Stimulated activated CD8-positive, alpha-beta memory T cell treated with anti-CD3 and anti-CD28 coated beads, Interleukin-12 subunit alpha, Interleukin-12 subunit beta, amount 100 ng/mL, for 1 hour (primary cell): ENCODE data around the gene VGLL4.
"Not testable (repeated sequence)": the region's sequence is repeated elsewhere in the genome, so short reads cannot be mapped to it uniquely, and the experiment has no call there.

ENCODE experiments used
- DNase-seq: peaks from one replicate; pipeline ENCODE4 v3.0.0-alpha.2; 2020; ENCODE audit warnings: low read depth

VGLL4 gene

DNA sequence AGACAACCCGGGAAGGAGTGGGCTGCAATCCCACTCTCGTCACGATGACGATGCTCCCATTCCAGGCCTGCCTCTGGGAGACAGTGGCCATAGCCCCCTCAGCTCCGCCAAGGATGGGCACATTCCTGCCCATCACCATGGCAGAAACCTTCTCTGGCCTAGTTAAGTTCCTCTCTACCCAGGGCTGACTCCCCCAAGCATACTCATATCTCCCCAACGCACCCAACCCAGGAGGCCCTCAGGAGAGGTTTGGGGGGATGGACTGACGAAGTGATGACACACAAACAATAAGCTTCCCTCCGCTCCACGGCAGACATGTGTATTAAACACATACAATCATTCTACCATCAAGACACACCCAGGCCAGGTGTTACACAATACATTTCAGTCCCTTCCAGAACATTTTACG, 60.1 kb downstream of the VGLL4 start:
- no peak for DNase-seq

DNA sequence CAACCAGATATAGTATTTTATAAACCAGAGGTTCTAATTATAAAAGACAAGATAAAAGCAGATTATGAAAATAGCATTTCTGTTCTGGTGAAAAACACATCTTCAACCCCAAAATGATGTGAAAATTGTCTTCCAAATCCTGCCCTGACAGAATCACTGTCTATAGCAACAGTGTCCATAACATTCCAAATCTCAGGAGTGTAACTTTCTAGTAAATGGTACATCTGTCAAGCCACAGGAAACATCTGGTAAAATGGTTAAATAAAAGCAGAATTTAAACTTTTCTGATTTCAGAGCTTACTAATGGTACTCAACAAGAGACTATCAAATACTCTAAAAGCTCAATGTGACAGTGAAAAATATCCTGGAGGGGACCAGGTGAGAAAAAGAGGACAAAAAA, 60.5 kb downstream of the VGLL4 start:
- no peak for DNase-seq

DNA sequence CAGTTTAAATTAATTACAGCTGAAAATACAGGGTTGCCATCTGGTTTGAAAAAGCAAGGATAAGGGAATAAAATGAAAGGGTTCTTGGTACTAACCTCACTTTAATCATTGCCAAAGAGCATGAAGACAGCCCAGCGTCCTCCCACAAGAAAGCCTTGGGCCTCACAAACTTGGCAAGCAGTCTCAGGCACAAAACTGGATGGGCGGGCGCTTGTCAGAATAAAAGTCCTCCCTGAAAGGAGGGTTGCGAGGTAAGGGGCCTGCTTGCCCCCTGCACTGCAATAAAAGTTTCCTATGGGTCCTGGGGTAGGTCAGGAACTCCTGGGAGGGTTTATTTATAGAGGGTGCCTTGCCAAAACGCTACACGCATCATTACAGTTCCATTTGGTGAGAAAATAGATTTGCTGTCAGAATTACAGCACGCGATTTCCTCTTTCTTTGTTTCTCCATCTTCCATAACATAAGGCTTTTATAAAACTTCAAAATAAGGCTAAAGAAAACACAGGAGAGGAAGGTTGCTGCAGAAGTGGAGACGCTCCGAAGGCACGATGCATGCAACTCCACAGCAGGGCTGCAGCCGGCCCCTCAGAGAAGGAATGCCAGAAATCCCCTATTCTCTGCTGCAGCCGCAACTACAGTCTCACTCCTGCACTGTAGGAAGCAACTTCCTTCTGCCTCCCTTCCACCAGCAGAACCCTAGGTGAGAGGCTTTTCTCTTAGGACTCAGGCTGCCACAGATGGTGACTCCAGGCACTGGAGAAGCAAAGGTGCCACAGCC, 61.3 kb downstream of the VGLL4 start:
- DNase-seq = no peak

DNA sequence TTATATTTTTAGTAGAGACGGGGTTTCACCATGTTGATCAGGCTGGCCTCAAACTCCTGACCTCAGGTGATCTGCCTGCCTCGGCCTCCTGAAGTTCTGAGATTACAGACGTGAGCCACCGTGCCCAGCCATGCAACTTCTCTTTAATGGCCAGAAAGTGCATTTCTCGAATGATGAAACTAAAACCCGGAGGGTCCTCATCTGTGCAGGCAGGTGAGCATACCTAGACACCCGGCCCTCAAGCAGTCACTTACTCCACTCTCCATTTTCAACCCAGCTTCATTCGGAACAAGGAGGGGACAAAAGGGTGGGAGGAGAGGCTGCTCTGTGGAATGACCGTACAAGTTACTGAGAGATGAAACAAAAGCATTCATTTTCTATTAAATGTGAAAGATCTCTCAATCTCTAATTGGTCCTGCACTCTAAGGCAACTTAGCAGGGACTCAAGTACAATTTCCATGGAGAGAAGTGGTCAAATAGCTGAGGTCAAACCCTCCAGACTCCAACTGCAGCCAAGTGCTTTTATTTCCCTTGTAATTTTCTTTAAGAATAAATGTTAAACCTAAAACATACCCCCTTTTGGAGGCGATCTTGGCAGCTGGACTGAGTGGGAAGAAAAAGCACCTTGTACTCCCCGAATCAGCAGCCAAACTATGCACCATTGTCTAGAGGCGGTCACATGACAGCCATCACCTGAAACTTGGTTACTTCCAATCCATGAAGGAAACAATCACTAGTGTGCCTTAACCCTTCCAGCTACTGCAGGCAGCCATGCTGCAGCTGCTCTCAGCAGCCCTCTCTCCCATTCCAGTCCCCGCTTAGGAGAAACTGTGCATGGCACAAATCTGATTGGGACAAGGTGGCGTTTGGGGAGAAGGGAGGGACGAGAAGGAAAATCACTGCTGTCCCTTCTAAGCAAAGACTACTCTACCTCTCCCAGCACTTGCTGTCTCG, 62.2 kb downstream of the VGLL4 start:
- no peak for DNase-seq

DNA sequence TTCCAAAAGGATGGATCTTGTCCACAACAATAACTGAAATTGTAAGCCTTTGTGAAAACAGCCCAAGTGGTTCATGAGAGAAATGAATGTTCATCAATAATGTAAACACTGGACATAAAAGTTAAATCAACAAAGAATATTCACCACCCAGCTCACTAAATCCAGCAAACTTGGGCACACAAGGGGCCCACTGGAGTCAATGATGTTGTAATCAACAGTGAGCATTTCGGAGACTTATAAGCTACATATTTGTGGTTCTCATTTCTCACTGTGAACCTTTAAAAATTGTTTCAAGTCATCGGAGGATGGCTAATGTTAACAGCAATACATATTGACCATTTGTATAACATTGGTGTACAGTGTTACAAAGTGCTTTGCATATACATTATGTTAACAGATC, 63.1 kb downstream of the VGLL4 start:
- no peak for DNase-seq

DNA sequence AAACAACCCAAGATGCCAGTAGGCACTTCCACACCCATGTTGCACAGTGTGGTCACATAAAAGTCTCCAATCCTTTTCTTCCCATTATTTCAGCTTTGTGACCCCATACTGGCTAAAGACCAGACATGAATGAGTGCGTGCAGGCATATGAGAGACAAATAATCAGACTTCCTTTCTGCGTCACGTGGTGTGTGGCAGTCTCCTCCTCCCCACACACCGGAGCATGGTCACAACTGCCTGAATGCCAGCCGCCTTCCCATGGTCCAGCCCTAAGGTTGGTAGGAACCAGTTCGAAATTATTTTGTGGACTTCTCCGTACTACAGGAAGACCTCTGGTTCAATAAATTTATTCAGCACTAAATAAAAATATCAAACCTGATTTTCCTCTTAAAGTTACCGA, 65.5 kb downstream of the VGLL4 start:
- no peak for DNase-seq

DNA sequence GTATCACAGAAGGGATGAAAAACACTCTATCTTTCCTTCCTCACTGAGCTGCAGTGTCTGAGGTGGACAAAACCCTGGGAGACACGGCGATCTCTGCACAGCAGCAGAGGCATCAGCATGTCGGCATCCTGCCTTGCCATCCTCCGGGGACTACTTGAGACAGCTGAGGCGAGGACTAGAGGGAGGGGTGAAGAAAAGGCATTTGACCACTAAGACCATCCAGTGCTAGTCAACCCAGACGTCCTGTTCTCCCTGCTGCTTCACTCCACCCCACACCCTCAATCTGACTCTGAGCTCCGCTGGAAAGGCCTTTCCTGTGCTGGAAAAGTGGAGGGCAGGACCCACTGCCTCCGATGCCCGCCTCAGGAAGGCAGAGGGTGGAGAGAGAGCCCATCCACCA, 67.3 kb downstream of the VGLL4 start:
- DNase-seq = no peak

DNA sequence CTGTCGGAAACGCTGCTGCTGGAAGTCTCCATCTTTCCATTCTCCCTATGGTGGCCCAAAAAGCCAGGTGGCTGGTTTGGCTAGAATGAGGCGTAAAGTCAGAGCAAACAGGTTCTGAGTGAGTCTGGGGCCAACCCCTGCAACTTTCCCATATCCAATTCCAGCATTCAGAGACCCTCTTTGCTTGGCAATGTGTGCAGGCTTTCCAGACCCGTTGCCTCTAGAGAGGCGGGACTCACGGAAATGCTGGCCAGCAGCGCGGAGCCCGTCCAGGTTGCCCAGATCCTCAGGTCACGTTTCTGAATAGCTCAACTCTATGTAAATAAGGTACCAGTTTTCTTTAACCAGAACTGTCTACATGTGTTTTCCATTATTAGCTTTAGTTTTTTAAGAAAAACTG, 68.0 kb downstream of the VGLL4 start:
- no peak for DNase-seq

DNA sequence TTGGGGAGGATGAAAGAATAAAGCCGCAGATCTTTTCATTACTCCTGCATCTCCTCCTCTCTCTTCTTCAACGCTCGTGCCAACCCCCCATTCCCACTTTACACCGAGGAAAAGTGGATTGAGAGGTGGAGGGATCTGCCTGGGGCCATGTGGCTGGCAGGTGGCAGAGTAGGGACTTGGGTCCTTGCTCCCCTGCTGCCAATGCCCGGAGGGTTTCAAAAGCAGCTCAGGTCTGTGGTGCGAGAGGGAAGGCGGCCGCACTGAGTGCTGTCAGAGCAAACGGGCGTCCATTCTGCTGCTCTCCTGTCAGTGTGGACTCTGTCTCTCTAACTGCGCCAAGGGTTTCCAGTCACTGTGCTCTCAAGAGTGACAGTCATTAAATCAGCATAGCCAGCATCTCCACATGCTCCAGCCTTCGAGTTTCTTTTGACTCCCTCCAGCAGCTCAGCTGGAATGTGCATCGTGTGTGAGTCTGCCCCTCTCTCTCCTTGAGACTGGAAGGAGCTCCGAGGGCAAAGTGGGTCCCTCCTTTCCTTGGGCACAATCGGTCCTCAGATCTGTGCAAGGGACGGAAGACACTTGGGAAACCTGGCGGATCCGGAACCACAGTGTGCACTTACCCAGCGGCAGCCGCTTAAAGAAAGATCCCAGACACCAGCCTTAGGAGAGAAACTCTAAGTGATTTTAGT, 68.6 kb downstream of the VGLL4 start:
- DNase-seq = no peak

DNA sequence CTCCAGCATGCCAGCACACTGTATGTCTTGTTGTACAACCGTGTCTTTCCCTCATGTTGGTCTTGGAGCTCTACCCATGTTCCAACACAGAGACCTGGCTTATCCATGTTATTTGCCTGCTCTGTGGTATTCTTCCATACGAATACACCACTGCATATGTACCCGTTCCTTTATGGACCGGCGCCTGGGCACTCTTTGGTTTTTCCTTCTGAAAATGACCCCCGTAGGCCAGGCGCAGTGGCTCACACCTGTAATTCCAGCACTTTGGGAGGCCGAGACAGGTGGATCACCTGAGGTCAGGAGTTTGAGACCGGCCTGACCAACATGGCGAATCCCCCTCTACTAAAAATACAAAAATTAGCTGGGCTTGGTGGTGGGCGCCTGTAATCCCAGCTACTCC, 71.1 kb downstream of the VGLL4 start:
- DNase-seq = not testable (repeated sequence)

DNA sequence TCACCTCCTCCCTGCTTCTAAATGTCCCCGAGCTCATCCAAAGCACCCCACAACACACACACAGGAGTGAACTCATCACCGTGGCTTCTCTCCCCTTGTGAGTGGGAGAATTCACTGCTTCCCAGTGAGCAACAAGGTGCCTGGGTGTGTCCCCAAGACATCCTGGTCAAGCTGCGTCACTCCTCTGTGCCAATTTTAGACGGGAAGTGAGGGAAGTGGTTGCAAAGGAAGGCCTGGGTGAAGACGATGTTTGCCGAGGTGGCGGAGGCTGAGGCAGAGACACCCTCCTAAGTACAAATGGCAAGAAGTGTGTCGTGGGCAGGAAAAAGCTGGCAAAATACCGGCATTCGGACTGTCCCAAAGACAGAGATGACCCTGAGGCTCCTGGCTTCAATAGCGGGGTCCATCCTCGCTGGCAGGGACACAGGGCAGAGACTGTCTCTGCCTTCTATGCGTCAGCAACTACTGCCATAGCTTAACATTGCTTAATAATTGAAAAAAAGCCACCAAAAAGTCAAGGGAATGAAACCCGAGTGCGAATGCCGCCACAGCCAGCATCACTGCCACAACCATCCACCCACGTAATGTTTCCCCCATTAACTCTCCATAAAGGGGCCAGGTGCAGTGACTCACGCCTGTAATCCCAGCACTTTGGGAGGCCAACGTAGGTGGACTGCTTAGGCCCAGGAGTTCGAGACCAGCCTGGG, 72.8 kb downstream of the VGLL4 start:
- no peak for DNase-seq

DNA sequence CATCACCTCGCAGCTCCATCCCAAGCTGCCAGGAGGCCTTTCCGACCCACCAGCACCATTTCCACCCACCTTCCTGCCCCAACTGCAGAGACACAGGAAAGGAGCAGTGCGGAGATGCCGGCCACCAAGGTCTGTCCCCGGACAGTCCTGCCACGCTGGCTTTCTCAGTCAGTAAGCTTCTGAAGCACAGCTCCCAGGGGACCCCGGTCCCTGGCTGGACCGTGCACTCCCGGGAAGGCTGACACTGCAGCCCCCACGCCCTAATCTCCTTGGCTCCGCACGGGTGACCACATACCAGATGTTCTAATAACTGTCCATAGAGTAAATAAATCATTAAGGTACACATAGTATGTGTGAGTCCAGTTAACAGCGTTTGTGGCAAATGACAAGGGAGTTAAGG, 73.5 kb downstream of the VGLL4 start:
- no peak for DNase-seq

DNA sequence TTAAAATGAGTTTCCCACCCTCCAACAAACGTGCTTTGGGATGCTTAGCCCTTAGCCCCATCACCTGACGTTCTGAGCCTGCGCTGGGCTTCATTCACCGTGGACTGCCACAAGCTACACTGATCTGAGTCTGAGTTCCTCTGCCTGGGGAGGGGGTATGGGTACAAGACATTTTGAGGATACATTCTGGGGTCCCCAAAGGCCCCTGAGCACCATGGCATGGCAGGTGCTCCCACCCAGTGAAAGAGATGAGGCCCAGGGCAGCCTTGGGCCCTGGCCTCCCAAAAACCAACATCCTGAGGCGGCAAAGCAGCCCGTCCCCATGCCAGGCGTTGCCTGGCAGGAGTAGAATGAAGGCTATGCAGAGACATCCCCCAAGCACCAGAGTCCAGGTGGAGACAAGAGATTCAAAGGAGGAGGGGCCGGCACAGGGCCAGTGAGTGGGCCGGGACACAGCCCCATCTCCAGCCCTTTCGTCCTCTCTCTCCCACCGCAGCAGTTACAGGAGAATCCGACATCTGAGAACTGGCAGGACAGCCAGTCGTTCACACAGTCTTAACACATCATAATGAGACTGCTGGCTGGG, 74.5 kb downstream of the VGLL4 start:
- no peak for DNase-seq

DNA sequence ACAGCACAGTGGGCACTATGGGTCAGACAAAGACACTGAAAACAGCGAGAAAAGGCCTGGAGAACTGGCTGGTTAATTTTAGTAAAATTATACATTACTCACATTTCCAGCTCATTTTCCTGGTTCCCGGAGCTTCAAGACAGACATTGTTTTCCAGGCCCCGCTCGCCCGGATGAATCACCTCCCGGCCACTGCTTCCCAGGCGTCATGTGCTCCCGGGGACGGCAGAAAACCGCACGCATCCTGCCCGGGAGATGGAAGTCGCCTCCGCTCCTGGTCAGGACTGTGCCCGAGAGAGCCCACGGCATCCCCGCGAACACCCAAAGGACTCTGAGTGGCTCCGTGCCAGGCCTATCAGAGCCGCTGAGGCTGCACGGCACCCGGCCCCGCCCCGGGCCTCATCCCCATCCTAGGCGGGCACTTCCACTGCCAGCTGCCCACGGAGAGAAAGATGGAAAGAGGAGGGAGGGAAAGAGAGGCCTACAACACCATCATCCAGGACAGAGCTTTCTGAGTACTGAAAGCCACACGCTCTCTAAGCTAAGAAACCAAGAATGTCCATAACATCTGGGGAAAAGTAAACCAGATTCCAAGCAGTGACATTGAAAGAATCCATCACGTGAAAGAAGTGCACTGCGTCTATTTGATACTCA, 75.1 kb downstream of the VGLL4 start:
- DNase-seq = no peak

DNA sequence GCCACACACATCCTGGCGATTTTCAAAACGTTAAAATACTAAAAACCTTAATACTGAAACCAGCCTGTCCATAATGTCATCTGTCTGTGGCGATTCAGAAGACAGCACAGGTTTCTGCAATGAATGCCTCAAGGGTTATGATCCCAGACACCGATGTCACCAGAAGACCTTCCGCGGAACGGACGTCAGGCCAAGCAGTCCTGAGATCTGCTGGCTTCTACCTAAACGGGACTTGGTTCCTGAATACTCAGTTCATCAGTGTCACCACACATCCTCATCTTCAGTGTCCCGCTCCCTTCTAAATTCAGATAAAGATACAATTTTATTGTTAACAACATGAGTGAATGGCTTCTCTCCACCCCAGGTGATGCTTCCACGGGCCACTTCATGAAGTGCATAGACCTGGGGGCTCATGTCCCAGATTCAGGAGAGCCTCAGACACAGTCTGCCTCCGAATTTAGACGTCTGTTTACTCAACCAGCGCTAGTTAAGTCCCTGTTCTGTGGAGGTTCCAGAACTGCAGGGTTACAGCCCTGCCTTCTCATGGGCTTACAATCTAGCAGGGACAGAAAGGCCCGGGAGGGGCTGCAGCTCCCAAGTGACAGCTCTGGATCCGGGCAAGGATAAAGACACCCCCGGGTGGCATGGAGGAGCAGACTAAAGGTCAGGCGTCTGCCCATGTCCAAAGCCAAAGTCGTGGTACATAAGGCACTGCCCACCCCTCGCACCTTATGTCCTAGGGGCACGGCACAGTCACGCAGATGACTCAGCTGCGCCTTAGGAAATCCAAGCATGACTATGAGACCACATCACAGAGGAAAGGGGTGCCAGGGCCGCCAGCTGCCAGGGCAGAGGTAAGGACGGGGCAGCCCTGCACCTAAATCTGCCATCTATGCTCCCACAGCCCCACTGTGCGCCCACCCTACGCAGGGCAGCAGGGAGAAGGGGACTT, 75.9 kb downstream of the VGLL4 start:
- no peak for DNase-seq

DNA sequence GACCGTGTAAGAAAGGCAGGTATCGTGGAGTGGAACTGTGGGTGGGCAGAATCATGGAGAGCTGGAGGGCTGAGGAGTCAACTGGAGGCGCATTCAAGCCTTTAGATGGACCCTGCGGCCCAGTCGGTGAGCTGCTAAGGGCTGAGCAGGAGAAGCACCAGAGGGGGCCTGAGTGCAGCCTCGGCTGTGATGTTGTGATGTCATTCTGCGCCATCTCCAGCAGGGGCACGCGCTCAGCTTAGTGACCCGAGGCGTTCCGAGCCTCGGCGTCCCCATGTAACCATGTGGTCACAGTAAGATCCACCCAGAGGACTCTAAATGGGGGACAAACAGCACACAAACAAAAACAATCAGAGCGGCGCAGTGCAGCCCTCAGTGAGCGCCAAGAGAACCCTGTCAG, 76.8 kb downstream of the VGLL4 start:
- no peak for DNase-seq

DNA sequence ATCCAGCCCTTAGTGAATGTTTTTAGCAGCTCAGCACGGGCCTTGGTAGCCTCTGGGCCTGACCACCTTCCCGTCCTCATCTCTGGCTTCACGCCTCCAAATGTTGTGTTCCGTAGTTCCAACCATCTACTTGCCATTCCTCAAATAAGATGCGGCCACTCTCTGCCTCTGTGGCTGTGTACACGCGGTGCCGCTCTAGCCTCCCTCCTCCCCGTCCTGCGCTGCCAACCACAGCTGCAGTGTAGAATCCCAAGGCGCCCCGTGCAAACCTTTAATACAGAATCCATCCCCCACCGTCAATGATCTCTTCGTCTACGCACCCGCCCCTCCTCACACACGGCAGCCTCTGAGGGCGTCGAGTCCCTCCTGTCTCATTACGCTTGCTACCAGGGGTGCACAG, 77.2 kb downstream of the VGLL4 start:
- DNase-seq = no peak

DNA sequence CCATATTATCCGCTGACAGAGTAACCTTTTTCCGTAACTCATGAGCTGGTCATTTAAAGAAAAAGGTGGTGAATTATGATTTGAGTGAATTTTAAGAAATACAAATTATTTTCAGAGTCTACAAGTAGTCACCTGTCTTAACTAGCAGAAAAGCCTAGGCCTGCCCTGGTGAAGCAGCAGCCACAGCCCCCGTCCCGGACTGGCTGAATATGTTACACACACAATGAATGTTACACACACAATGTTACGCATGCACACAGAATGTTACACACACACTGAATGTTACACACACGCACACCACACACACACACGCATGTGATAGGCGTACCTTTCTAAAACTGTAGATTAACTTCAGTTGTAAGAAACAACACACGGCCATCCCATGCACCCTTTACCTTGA, 77.8 kb downstream of the VGLL4 start:
- no peak for DNase-seq

DNA sequence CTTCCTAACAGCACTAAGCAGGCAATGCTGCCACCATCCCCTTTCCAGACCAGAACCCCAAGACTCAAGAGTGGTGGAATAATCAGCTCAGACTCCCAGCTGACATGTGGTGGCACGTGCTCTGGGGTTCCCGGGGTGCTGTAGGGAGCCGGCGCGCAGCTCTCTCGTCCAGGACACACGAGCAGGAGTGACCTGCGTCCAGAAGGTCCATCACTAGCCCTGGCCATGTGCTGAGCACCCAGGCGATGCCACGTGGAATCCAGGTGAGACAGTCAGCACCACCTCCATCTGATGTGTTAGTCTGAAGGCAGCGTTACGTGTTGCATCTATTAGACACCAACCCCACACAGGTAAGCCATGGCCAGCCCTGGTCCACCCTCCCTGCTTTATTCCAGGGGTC, 78.2 kb downstream of the VGLL4 start:
- no peak for DNase-seq

DNA sequence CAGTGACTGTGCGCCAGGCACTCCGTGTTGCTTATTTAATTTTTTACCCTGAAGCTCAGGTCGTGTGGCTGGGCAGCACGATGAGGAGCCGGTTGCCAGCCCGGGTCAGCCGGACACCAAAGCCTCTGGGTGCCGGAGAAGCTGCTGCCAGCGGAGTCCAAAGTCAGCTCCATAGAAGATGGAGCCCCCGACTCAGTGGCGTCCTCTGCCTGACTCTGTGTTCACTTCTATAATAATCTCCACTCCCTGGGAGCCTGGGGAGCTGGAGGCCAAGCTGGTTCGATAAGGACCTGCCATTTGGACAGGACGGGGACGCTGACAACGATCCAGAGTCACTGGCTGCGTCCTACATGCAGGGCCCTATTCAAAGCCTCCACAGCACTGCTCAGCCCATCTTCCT, 78.6 kb downstream of the VGLL4 start:
- no peak for DNase-seq
